ENCODE data around the gene TBCCD1. TPM values are rescaled to one million over a fixed set of nuclear protein-coding genes. Genes with fewer than 3 reads are reported as not detected.

The TBCCD1 gene, protein sequence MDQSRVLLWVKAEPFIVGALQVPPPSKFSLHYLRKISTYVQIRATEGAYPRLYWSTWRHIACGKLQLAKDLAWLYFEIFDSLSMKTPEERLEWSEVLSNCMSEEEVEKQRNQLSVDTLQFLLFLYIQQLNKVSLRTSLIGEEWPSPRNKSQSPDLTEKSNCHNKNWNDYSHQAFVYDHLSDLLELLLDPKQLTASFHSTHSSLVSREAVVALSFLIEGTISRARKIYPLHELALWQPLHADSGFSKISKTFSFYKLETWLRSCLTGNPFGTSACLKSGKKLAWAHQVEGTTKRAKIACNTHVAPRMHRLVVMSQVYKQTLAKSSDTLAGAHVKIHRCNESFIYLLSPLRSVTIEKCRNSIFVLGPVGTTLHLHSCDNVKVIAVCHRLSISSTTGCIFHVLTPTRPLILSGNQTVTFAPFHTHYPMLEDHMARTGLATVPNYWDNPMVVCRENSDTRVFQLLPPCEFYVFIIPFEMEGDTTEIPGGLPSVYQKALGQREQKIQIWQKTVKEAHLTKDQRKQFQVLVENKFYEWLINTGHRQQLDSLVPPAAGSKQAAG
- 5.3 TPM for total RNA-seq
- long read RNA-seq, transcript TBCCD1-201 (8 exons, 2,441 nt) = major isoform, 8 of 8 reads
- long read RNA-seq, partial matches to known transcripts = 0 of 8 reads
- long read RNA-seq, other reads (novel, unspliced or antisense) = 0 of 8 reads

DNA sequence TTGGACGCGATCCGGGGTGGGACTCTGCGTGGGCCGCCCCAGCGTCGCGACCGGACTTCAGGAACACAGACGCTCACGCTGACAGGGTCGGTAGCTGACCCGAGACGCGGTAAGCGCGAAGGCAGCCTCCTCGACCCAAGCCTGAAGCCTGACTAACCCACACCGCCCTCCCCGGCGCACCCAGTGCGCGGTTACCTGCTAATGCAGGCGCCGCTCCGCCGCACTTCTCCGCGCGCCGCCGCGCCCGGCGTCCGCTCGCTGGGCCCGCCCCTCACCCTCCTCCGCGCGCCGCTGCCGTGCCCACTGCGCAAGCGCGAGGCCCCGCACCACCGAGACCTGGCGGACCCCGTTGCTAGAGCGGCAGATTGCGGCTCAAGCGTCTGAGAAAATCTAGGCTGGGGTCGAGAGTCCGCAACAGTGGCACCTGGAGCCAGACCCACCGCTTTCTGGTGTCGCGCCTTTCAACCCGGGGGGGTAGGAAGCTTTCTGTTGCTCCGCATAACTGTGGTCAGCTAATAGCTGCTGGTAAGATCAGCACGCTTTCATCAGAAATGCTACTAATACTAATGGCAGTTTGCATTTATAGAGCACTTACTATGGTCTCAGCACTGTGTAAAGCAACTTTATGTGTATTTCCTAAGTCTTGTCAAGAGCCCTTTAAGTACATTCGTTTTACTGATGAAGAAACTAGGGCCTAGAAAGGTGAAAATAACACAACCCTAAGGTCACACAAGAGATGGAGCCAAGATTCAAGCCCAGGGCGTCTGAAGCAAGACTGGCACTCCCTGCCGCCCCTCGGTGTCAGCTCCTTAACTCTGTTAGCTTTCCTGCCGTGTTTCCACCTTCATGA lies at the start of gene TBCCD1:
TBCCD1 (minus strand) TSS at position 268 of the 850 bp plus-strand sequence. CDS start 3,010 bp downstream, outside the sequence.
- intact Hi-C loops (cut with DNase I) = no loop called here
- ATAC-seq = peak; percentile 85
- peak; percentile 96 for DNase-seq (ENCODE audit: missing footprints)

DNA sequence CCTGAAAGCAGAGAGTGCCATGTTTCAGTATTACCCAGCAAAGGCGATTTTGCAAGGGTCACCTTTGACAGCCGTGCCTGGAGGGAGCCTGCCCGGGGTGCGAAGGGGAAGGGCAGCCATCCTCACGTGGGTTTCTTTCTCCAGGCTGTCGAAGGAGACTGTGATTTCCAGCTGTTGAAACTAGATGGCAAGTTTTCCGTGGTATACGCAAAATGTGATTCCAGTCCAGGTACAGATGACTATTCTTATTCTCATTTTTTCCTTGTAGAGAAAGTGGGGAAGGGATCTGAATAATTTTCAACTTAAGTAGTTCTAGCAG lies 49.1 kb upstream of the TBCCD1 start:
- intact Hi-C loops (cut with DNase I) = loop anchor here (5.0 kb wide), 2 partner anchors 206 to 634 kb away; no protein-coding TSS in a partner anchor
- no peak for DNase-seq (ENCODE audit: missing footprints)
- no peak for ATAC-seq

DNA sequence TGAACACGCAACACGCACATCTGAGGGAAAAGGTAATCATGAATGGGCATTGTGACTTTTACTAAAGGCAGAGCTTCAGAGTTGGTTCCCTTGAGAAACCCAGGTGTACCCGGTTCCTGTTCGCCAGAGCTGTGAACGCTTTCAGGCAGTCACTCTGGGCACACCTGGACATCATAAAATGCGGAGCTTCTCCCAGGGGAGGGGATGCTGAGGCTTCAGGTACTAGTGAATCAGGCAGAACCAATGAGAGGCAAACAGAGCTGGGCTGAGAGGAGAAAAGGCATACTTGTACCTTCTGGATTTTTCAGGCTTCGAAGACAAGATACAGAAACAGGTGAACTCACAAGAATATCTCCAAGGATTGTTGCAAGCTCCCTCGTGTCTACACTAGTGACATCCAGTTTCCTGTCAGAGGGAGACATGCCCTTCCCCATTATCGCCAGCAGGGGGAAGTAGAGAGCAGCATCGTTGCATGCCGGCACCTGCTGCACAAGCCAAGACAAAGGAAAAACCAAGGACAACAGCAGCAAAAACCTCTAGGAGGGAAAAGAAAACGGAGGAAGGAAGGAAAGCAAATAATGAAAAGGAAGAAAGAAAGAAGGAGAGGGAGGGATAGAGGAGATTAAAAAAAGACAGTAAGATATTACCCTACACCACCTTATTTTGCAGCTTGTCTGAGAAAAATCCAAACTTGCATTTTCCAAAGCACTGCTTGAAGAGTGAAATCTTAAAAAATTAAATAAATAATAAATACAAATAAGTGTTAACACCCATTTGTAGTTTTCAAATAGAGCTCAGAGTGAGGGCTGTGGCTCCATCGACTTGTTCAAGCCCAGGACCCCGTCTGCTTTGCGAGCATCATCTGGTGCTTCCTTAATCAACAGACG lies 47.7 kb upstream of the TBCCD1 start:
- DNase-seq (ENCODE audit: missing footprints) = peak; percentile 80
- intact Hi-C loops (cut with DNase I) = loop anchor here (1.0 to 5.0 kb wide), 3 partner anchors 138 to 633 kb away; no protein-coding TSS in a partner anchor
- peak; percentile 72 for ATAC-seq

DNA sequence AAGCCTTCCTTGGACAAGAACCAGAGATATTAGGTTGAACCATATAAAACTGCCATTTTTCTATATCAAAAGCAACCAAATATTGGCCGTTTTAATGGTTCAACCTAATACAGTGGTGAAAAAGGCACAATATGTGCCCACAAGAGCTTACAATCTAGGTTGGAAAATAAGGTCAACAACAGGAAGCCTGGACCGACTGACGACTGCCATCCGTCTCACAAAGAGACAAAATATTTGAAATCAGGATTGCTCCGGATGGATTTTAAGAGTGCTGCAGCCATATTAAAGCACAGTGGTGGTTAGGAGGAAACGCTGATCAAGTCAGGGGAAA lies 47.1 kb upstream of the TBCCD1 start:
- ATAC-seq (no peak), DNase-seq (ENCODE audit: missing footprints) (no peak)
- intact Hi-C loops (cut with DNase I) = loop anchor here (1.0 kb wide), 1 partner anchor 139 kb away; no protein-coding TSS in a partner anchor

DNA sequence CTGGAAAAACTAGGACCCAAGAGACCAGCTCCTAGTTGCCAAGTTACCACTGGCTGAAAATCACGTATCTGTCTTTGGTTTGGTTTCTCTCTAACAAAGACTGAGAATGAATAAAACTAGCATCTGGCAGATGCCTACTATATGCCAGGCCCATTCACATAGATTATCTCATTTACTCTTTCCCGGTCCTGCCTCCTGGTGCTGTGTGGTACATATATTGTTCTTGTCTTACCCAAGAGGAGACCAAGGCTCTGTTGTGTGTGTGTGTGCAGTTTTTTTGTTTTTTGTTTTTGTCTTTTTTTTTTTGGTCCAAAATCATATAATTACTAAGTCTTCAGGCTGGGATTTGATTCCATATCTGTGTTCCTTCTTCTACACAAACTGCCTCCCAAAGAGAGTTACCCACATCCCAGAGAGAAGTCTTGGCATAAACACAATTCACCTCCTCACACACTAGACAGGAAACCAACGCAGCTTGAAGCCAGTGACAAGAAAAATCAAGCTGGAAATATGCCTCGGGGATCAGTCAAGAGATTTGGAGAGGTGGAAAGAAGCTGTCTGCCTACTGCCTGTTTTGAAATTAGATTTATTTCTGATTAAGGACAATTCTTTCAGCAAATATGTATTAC lies 46.6 kb upstream of the TBCCD1 start:
- intact Hi-C loops (cut with DNase I) = loop anchor here (1.0 kb wide), 1 partner anchor 140 kb away; no protein-coding TSS in a partner anchor
- ATAC-seq (no peak), DNase-seq (ENCODE audit: missing footprints) (no peak)

DNA sequence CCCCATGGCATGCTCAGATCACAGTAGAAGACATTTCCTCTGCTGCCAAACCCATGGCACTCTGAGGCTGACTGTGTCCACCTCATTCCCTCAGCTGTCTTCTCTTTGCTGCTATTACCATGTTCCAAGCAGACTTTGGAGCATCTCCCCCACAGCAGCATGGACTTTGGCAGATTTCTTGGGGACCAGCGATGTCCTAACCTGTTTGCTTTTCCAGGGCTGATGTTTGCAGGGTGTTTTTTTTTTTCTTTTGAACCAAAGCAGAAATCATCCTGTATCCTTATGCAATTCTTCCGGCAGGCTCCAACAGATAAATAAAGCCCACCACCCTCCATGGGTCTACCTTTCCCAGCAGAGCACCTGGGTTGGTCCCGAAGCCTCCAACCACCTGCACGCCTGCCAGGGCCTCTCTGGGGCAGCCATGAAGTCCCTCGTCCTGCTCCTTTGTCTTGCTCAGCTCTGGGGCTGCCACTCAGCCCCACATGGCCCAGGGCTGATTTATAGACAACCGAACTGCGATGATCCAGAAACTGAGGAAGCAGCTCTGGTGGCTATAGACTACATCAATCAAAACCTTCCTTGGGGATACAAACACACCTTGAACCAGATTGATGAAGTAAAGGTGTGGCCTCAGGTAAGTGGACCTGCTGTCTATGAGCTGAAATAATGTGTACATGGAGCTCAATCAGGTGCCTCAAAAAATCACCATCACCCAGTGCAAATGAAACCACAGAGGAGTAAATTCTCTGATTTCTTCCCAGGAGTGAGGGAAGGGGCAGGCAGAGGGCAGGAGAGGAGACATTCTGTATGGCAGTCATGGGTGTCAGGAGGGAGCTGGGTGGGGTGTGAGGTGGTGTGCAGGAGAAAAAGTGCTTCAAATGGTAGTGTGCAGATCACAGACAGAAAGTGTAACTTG lies 45.8 kb upstream of the TBCCD1 start, which contains the start of gene AHSG:
AHSG (plus strand) TSS at position 340 of the 916 bp plus-strand sequence; CDS start at position 422, 82 bp downstream.
- no peak for DNase-seq (ENCODE audit: missing footprints)
- intact Hi-C loops (cut with DNase I) = no loop called here
- ATAC-seq = no peak

DNA sequence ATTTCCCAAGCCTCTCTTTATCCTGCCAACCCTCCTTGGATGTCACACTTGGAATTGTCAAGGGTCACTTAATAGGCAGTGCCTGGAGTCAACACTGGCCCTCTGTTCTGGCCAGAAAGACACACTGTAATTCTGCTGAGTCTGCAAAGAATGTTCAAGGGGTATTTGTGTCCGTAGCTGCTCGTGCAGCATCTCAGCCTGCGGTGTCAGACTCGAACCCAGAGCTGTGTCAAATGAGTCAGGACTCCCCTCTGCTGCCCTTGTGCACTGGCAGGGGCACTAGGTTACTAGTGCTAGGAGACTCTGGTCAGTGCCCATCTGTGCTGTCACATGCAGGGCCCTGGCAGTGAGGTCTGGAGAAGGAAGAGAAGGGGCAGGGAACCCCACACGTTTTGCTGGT lies 44.9 kb upstream of the TBCCD1 start:
- ATAC-seq = no peak
- intact Hi-C loops (cut with DNase I) = no loop called here

DNA sequence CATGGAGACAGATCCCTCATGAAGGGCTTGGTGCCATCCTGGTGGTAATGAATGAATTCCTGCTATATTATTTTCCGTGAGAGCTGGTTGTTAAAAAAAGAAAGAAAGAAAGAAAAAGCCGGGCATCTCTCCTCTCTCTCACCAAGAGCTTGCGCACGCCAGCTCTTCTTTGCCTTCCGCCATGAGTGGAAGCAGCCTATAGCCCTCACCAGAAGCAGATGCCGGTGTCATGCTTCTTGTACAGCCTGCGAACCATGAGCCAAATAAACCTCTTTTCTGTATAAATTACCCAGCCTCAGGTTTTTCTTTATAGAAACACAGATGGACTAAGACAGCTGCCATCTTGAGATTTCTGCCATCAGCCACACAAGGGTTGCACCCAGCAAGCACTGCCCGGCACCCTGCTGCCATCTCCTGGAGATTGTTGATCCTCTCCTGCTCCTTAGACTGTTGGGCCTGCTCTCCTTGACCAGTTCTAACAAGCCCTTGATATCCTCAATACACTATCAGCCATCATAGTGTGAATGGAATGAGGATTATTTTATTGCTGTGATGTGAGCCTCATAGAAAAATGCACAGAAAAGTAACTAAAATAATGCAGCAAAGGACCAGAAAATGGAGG lies 42.2 kb upstream of the TBCCD1 start:
- intact Hi-C loops (cut with DNase I) = no loop called here
- ATAC-seq (no peak), DNase-seq (ENCODE audit: missing footprints) (no peak)

More for the DNA sequence above, 44.9 kb upstream of the TBCCD1 start:
- DNase-seq (ENCODE audit: missing footprints) = no peak

DNA sequence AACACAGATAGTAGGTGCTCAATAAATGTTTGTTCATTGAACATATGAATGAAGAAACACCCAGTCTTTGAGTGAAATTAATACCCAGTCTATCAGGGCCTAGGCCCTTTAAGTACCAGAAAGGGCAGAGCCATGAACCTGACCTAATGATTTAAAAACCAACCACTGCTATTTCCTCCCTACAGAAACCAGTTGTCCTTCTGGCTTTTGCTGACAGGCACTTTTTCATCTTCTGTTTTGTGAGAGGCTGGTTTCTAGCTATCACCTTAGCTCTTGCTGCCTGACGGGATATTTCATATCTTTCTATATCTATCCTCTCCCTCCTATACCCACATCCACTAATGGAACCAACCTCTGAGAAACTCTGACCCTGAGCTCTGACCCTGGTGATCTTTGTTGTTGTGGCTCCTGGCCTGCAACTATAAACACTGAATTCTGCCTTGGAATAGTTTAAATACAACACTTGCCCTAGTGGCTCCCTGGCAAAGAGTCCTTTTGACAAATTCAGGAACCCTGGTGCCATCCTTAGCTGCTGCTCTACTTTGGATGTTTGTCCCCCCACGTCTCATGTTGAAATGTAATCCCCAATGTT lies 41.6 kb upstream of the TBCCD1 start:
- no peak for DNase-seq (ENCODE audit: missing footprints)
- no peak for ATAC-seq
- intact Hi-C loops (cut with DNase I) = no loop called here

DNA sequence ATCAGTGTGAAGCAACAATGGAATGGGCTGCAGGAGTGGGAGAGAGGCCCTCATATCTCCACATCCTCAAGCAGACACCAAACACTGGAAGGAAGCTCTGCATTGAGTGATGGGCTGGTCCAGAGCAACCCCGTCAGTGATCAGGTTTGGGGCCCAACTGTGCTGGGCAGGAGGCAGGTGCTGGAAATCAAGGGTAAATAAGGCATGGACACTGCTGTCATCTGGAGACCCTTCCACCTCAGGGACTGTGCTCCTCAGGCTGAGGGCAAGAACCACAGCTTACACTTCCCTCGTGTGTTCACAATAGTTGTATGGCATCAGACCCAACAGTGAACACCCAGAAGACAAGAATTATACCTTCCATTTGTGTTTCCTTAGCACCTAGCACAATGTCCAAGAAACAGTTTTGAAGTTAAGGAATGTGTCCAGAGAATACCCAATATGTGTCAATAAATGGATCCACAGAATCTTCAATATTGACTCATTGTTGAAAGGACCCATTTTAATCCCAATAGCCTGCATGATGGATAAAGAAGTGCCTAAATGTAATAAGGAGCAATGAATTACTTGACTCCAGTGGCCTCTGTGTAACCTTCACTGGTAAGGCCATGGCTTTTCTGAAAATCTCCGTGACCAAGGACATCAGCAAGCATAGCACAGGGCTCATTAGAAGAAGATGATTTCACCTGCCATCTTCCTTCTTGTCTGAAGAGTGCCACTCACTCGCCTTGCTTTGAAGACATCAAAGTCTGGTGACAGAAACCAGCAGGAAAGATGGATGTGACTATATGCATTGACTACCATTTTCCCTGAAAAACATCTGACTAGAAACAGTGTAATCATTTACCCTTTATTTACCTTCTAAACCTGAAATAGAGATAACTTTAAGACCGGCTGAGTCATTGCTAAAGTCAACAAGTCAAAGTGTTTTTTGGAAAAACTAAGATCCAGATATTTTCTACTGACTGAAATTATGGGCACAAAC lies 38.7 kb upstream of the TBCCD1 start:
- no peak for ATAC-seq
- intact Hi-C loops (cut with DNase I) = no loop called here
- no peak for DNase-seq (ENCODE audit: missing footprints)

DNA sequence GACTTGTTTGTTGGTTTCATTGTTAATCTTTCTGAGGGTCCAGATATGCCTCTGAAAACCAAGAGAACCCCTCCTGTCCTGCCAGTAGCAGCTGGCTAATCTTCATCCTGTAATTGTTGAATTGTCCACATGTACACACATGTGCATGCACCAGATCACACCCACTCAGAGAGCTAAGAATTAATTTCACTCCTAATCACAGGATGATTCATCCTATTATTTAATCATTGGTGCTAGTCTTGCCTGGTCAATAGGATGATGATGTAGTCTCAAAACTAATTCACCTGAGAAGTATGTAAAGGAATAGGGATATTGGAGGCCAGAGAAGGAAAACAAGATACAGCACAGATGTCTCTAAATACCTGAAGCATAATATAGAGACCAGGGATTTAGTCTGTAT lies 37.9 kb upstream of the TBCCD1 start:
- ATAC-seq (no peak), DNase-seq (ENCODE audit: missing footprints) (no peak)
- intact Hi-C loops (cut with DNase I) = no loop called here

DNA sequence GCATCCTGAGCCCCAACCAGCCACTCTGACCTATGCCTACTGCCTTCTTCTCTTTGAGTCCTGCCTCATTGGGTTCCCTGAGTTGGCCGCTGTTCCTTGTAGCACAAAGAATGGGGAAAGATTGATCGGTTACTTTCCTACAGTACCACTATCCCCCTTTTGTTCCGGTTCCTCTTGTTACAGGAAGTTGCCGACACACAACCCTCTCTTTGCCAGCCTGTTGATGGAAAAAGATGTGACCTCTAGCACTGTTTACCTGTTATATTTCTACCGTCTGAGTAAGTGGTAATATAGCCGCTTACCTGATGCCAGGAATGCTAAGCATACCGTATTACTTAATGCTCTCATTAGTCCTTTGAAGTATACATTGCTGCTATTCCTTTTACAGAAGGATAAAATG lies 36.0 kb upstream of the TBCCD1 start:
- ATAC-seq (no peak), DNase-seq (ENCODE audit: missing footprints) (no peak)
- intact Hi-C loops (cut with DNase I) = no loop called here

DNA sequence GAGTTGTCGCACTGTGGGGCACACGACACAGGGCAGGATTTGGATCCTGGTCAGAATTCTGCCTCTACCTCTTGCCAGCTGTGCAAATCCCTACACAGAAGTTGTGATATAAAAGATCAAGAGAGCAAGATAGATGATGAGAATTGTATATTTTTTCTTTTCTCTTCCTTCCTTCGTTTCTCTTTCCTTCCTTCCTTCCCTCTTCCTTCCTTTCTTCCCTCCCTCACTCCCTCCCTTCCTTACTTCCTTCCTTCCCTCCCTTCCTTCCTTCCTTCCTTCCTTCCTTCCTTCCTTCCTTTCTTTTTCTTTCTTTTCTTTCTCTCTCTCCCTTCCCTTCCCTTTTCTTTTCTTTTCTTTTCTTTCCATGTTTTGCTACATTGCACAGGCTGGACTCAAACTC lies 33.8 kb upstream of the TBCCD1 start:
- no peak for DNase-seq (ENCODE audit: missing footprints)
- intact Hi-C loops (cut with DNase I) = no loop called here
- ATAC-seq = no peak

DNA sequence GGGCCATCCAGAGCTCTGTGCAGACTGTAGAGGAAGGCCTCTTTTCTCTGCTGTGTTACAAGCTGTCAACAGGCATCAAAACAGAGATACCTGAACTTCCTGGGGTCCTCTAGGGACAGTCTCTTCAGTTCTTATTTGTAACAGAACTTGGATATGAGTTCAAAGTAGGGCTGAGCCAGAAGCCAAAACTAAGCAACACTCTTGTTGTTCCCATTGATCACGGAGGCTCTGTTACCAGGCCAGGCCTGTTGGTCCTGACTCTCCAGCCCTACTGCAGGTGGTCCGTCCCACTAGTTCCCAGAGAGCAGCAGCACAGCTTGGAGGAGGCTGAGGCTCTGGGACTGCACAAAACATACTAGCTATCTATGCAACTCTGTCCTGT lies 32.6 kb upstream of the TBCCD1 start:
- intact Hi-C loops (cut with DNase I) = no loop called here
- no peak for ATAC-seq
- no peak for DNase-seq (ENCODE audit: missing footprints)

DNA sequence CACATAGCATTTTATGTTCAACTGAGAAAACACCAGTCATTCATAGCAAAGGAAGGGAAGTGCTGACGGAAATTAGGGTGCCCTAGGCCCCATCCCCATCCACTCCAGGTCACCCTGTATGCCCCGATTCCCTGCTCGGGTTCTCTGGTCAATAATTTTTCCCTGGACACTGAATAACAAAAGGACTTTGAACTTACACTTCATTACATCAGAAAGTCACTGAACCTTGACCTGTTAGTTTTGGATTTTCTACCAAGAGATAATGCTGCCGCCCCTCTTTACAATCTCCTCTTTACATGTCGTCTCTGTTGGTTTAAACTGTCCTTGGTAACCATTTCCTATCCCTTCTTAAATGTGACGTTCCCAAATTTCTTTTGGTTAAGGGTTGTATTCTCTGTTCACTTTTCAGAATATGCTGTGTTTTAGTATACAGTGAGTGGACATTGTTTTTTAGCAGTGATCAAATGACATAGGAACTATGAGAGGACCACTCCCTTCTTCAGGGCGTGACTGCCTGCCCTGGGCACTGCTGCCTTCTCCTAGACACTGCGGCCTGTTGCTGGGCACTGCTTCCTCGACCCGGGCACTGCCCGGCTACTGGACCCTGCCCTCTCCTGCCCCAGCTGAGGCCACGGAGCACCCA lies 32.1 kb upstream of the TBCCD1 start:
- ATAC-seq = no peak
- intact Hi-C loops (cut with DNase I) = no loop called here

More for the DNA sequence above, 32.1 kb upstream of the TBCCD1 start:
- DNase-seq (ENCODE audit: missing footprints) = no peak
